HG02610 (cell line): Measurements from ENCODE around the gene IL1RAPL1.

Source experiments
- ATAC-seq: cut with Tn5 transposase; IDR thresholded peaks from one replicate; pipeline ENCODE4 v1.9.1; 2021; ENCODE audit warnings: mild to moderate bottlenecking, moderate library complexity; ENCODE audit not compliant: unreplicated experiment

The IL1RAPL1 gene

DNA sequence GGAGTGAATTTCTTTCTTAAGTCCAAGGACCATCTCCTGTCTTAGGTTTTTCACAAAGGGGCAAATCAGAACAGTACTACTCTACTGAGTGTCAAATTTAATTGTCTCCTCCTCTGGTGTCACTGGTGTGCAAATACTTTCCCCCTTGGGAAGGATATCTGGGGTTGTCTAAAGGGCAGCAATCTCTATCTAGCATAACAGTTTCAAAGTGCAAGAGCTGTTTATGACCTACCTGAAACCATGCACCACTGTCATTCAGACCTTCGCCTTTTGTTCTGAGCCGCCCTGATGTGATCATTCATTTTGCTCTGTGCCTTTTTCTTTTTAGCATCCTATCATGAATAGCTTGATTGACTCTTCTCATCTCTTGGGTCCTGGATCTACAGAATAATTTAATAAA is 39.3 kb downstream of the IL1RAPL1 start:
- ATAC-seq = no peak

DNA sequence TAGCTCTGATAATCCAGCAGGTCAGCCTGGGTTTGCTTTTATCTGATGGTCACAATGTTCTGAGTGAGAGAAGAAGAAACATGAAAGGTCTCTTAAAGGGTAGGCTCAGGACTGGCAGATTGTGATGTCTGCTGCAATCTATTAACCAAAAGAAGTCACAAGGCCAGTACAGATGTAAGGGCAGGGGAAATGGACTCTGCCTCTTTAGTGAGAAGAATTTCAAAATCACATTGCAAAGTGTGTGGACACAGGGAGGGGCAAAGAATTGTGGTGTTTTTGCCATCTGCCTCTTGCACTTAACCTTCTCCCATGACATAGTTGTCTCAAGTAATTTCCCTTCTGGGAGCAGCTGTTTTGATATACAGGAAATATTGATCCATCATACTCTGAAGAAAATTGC is 40.9 kb downstream of the IL1RAPL1 start:
- no peak for ATAC-seq

DNA sequence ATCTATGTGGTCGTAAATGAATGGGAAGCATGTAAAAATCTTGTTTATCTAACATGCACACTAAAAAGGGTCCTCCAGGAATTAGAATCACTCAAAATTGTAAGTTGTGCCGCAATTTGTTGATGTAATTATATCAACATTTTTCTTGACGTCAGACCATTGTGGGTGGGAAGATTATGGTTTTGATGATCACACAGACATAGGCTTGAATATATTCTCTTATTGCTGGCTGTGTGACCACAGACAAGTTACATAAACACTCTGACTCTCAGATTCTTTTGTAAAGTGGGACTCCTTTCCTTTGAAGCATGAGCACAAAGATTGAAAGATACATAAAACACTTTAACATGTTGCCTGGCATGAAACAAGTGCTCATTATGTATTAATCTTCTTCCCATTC is 51.5 kb downstream of the IL1RAPL1 start:
- no peak for ATAC-seq

DNA sequence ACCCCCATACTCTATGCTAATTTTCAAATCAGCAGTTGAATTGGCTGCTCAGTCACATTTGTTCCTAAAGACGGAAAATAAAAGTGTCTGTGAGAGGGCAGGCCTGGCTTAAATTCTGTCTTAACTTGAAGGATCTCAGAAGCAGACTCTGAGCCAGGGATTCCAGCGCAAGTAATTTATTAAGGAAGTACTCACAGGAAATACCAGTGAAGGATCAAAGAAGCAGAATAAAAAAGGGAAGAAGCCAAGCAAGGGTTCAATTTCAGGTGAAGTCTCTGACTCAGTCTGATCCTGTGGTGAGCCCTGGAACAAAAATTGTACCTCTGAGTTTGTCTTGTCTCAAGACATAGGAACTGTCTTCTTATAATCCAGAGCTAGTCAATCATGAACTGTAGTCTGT is 52.2 kb downstream of the IL1RAPL1 start:
- ATAC-seq = no peak

DNA sequence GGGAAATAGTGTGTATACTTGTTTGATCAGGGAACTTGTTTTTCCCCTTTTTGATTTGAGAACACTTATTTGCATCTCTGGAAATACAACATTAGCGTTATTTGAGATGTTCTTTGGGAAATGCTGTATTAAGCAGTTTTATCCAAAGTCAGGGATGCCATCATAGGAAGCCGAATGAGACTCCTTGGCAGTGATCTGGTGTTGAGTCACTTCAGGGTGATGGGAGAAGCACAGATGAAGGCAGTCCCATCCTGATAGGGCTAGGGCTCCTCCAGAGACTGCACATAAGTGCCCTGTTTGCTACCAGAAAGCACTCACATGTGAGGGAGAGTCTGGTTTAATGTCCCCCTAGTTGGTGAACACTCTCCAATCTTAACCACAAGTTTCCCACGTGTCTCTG is 62.3 kb downstream of the IL1RAPL1 start:
- no peak for ATAC-seq

DNA sequence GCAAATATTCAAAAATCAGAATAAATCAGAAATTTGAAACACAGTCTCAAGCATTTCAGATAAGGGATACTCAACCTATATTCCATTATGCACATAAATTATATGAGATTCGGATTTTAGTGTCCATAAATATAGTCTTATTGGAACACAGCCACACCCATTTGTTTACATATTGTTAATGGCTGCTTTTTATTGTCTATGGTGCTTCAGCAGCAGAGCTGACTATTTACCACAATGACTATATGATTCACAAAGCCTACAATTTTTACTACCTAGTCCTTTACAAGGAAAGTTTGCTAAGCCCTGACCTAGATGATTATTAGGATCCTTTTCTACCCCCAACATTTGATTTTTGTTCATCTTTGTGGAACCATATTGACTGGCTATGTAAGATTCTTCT is 63.9 kb downstream of the IL1RAPL1 start:
- ATAC-seq = no peak

DNA sequence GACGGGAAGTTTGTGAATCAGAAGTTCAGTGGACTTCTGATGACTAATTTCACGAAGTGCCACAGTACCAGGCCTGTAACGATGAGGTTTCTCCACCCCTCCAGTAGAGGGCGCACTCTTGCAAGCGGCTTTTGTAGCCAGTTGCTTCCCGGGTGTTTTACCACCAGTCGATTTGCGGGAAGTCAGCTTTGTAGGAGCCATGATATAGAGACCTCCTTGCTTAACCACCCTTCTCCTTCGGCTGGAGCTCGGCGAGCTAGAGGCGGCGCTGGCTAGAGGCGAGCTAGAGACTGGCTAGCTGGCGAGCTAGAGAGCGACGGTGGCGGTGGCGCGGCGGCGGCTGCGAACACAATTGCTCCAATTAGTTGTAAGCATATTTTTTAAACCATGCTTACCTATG is 72.0 kb downstream of the IL1RAPL1 start:
- no peak for ATAC-seq

DNA sequence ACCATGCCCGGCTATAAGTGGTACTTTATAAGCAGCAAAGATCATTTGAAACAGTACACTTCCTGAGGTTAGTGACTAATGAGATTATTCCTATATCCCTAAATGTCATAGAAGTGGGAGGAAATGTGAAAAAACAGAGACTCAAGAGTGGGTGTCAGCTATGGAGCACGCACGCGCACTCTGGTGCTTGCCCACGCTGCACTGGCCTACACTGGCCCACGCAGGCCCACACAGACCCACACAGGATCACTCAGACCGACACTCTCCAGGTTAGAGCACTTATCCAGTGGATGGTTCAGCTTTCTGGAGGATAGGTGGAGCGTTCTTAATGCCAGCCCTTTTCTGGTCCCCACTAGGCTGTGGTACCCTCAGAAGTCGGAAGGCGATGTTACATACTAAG is 78.5 kb downstream of the IL1RAPL1 start:
- no peak for ATAC-seq

DNA sequence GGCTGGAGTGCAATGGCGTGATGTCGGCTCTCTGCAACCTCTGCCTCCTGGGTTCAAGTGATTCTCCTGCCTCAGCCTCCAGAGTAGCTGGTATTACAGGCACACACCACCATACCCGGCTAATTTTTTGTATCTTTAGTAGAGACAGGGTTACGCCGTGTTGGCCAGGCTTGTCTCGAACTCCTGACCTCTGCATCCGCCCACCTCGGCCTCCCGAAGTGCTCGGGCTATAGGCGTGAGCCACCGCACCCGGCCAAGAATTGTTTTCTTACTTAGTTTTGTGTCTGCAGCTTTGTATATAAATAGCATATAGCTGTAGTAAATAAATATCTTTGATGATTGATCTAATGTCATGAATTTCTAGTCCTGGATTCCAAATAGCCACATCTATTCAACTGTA is 81.1 kb downstream of the IL1RAPL1 start:
- no peak for ATAC-seq

DNA sequence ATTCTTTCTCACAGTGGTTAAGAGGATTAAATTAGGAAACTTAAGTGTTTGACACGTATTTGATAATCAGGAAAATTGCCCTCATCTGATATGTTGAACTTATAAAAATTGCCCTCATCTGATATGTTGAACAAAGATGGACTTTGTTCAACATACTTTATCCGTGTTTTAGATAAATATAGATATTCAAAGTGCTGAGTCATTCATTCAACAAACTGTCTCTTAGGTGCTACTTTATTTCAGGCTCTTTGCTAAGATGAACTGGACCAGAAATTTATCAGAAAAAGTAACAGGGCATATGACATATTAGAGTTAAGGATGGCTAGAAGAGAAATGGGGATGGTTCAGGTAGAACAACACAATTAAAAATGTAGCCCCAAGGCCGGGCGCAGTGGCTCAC is 81.7 kb downstream of the IL1RAPL1 start:
- no peak for ATAC-seq

DNA sequence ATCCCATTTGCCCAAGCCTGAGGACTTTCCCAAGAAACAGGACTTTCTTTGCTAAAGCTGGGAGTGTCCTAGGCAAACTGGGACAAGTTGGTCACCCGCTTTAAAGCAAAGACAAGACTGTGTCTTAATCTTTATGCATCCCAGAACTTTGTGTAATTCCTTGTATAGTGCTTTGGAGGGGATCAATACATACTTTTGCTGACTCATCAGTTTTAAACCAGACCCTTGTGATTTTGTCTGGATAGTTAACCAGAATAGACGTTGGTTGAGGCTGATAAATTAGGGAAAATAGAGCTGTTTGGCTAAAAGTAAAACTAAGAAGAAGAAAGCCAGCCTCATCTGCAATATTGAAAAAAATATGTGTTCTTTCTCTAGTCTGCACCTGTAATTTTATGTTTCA is 82.8 kb downstream of the IL1RAPL1 start:
- no peak for ATAC-seq

DNA sequence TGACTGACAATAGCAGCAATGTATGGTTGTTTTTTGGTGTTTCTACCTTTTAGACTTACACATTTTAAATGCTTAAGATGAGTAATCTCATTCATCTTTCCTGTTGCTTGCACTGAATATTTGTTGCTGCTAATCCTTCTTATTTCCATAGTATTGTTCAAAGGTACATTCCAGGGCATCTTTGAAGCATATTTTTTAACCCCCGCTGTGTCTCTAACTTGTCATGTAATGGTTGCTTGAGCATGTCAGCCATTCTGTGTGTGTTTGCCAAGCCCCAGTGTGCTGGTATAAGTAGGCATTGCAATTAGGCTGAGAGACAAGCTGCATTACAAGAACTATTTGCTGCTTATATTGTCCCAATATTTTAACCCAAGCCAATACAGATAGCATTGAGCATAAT is 87.9 kb downstream of the IL1RAPL1 start:
- ATAC-seq = no peak

DNA sequence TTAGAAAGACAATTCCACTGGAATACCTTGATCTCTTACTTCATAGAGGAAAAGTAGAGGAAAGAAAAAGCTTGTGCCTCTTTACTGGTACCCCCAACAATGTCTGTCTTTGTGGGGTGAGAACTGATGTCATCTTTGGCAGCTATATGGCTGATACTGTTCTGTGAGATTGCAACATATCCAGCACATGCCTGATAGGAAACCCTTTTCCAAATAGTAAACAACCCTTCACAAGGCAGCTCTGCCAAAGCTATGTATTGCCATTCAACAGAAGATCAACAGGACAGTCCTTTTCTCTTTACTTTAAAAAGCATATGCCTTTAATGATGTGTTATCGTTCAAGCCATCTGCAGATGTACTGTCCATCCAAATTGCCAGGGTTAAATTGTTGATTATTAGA is 105.9 kb downstream of the IL1RAPL1 start:
- ATAC-seq = no peak

DNA sequence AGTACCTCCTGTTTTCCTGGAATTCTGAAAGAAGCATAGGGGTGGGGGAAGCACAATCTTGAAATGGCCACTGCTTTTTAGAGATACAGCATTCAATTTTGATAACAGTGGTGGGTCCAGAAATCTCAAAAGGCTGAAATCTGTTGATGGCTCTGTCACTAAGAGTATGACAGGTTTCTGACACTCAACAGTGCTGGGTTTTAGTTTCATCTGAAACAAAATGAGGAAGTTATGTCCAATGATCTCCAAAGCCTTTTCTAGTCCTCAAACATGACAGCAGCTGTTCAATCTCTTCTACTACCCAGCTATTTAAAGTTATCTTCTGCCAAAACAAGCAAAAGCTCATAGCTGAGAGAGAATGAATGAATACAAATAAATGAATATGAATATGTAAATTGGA is 110.5 kb downstream of the IL1RAPL1 start:
- no peak for ATAC-seq

DNA sequence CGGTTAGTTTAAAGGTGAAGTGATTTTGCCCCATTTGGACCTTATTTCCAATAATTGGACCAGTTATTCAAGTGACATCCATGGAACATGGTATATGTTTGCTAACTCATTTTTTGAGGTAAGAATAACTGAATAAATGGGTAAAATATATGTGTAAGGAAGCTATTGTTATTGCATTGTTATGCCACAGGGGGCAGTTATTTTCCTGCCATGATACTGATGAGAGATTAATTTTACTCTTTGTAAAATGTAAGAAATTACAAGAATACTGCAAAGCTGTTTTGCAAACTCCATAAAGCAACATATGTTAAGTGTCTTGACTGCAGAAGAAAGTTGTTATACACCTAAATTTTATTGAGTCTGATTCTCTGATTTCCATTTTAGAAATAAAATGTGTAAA is 114.0 kb downstream of the IL1RAPL1 start:
- ATAC-seq = no peak

DNA sequence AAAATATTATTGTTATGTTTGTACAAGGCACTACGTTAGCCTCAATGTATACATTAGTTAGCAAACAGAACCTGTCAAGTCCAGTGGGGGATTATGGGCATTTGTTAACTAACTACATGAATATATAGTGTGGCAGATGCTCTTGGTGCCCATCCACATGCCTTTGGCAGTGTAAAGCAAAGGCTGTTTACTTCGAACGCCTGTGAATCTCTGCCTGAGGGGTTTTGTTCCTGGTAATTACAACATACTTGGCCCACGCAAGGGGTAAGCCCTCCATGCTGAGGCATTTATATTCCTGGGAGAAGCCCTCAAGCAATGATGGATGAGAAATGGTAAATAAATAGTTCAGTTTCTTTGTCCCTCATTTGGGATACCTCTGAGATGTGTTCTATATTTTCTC is 119.7 kb downstream of the IL1RAPL1 start:
- ATAC-seq = no peak

DNA sequence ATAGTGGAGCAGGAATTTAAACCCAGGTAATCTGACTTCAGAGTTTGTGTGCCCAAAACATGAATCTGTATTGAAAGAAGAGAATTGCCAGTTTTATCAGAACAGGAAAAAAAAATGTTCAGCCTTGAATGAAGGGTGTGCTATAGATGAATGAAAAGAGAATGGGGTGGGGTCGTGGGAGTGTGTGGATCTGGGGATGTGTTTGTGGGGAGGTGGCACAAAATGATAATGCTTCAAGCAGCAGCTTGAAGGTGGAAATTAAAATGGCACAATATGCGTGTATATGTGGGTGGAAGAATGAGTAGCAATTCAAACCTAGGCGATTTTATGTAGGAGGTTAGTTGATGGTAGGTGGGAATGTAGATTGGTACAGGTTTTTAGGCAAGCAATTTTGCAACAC is 122.2 kb downstream of the IL1RAPL1 start:
- no peak for ATAC-seq

DNA sequence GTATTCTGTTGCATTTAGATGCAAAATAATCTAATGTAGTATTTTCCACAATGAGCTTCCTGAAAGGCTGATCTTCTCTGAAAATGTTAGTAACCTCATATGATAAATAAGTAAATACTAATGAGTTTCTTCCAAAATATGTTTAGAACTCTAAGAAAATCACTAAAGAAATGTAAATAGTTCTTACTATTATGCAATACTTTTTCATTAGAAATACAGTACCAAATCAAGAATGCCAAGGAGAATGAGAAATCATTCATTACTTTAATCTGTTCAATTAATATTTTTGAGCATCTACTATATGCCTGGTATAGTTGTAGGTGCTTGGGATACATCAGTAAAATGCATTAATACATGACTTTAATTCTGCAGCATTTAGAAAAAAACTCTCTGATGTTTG is 130.6 kb downstream of the IL1RAPL1 start:
- no peak for ATAC-seq

DNA sequence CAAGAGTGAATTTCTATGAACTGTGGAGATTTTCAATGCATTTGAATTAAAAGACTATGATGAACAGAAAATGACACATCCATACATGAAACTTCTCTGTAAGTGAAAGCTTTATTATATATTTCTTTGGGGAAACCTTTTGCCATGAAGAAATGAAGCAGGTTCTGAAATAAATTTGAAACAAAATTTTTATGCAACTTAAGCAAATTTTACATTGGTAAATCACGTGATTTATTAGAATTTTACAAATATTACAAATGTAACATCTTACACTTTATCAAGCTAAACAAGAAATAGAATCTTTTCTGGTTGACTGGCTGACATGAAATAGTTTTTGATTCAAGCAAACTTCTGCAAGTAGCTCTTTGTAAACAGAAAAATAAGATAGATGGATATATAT is 131.2 kb downstream of the IL1RAPL1 start:
- ATAC-seq = no peak

DNA sequence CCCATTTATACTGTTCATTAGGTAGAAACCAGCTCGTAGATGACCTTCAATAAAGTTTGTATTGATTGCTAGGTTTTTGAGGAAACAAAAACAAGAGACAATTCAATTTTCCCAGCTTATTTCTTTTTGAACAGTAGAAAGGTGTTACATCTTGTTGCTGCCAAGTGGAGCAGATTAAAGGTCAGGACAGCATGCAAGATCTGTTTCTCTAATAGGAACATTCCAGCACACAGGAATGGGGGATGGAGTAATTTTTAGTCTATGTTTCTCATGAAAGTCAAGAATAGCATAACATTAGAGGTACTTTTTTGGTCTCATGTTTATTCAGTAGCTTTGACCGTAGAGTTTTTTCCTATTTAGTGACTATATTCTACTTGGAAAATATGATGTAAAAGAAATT is 132.4 kb downstream of the IL1RAPL1 start:
- no peak for ATAC-seq

DNA sequence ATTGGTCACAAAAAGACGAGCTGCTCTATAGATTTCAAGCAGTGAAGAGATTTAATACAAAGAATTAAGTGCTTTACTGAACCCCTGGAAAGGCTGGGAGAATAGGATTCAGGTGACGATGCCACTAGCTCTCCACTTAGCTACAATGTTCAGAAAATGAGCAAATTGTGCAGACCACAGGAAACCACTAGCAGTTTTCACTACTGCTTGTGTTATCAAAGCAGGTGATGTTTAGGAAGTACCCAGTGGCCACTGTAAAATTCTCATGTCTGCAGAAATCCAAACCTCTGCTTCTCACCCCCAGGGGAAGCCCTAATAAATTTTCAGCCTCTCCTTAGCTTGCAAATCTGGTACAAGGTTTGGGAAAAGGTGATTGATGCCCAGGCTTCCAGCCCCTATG is 165.1 kb downstream of the IL1RAPL1 start:
- ATAC-seq = peak; percentile 54

DNA sequence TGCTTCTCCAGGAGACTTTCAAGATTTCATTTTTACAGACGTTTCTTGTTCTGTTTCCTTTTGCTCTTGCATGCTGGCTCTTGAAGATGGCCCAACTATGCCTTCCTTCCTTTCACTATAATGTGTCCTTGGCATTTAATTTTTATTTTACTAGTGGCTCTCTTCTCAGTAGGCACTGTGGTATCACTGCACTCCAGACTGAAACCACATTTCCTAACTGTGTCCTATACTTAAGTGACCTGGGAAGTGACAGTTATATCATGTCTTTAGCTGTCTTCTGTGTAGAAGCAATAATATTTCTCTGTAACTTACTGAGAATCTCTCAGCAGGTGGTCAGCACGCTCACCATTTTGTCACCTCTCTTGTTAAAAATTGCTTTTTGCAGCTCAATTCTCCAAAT is 168.9 kb downstream of the IL1RAPL1 start:
- no peak for ATAC-seq

DNA sequence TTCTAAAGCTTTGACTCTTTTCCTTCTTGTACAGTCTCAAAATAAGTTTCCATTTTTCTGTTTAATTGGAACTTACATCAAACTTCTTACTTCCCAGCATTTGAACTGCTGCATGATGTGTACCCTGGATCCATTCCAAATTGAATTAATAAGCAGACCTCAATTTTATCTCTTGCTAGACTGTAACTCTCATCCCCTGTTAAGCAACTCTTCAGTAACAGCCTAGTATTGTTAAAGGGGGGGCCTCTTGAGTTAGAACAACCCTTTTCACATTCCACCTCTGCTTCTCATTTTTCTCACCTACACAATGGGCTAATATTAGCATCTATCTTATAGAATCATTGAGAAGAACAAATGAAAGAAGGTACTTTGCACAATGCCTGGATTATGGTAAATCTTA is 169.4 kb downstream of the IL1RAPL1 start:
- ATAC-seq = no peak

DNA sequence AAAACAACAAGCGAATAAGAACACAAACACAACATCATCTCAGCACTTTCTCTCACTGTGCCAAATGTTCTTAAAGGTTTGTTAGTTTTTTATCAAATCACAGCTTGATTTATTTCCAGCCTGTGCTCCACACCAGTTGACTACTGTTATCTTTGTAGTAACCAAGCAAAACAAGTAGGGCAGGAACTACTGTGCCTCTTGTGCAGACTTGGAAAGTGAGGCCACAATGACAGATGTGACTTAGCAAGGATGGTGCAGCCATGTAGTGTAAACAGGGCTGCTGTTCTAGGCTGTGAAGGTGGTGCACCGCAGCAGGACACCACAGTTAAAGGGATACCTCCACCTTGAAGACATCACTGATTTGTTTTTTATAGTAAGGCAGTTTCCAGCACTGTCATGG is 170.0 kb downstream of the IL1RAPL1 start:
- ATAC-seq = no peak
